HepG2 (cell line): ENCODE data around the gene SBNO2. TPM values are rescaled to one million over a fixed set of nuclear protein-coding genes. Genes with fewer than 3 reads are reported as not detected.

Experiments
- ATAC-seq: fragments of 200-7000 bp; cut with Tn5 transposase; 3 replicates; pipeline ENCODE4 v1.9.1; 2020; ENCODE audit warnings: mild to moderate bottlenecking, moderate library complexity
- BruUV-seq: library from RNA; stranded (reverse); fragments of 400-500 nt; replicated peaks from 2 replicates; lab custom pipeline; 2021; lab: Mats Ljungman, UMichigan
- CTCF ChIA-PET: fragments of 300-600 bp; formaldehyde crosslinking; extraction: SDS; loops from one replicate; lab custom pipeline; 2021; ENCODE audit warnings: low total read pairs, inconsistent platforms, low intra/inter-chr PET ratio; lab: Yijun Ruan, JAX
- POLR2A ChIA-PET: fragments of 350-600 bp; sonication (Branson Sonifier 250); formaldehyde crosslinking; loops from one replicate; lab custom pipeline; 2020; ENCODE audit warnings: antibody characterized with exemption, inconsistent platforms; lab: Yijun Ruan, JAX
- DNase-seq: peaks from one replicate; pipeline ENCODE4 v3.0.0-alpha.2; 2015; ENCODE audit warnings: low spot score
- FAIRE-seq: peaks from 3 replicates; lab custom pipeline; 2011; peaks lifted over from hg19 to GRCh38; lab: Jason Lieb, UNC
- H2AFZ ChIP-seq: one replicate; pipeline ENCODE4 v1.6.1; 2011; ENCODE audit warnings: low read length, inconsistent platforms
- H3K27ac ChIP-seq: fragments of 300-600 bp; 3 replicates; pipeline ENCODE4 v1.8.0; 2011; ENCODE audit warnings: mixed run types, mild to moderate bottlenecking, mixed read lengths, low read length, inconsistent platforms; ENCODE audit not compliant: insufficient read depth; ENCODE audit errors: extremely low read length
- H3K27me3 ChIP-seq, 2 experiments: fragments of 200-600 bp in 1 of 2; 2 replicates in 1 of 2; 3 replicates in 1 of 2; pipeline versions ENCODE4 v1.6.0 to v1.8.0; 2011; ENCODE audit warnings: low read length in 2 of 2, mild to moderate bottlenecking in 2 of 2, moderate library complexity in 2 of 2, inconsistent platforms in 1 of 2; ENCODE audit not compliant: insufficient read depth in 2 of 2, control insufficient read depth in 1 of 2
- H3K36me3 ChIP-seq, 2 experiments: fragments of 200-600 bp in 1 of 2; replicated peaks in 1 of 2; 2 replicates in 1 of 2; 3 replicates in 1 of 2; pipeline versions ENCODE4 v1.5.1 to v1.8.0; 2011; ENCODE audit warnings: low read length in 2 of 2, inconsistent platforms in 1 of 2; ENCODE audit not compliant: insufficient read depth in 2 of 2, control insufficient read depth in 1 of 2
- H3K4me1 ChIP-seq: 2 replicates; pipeline ENCODE4 v1.5.1; 2012; ENCODE audit warnings: low read length, inconsistent platforms; ENCODE audit not compliant: insufficient read depth
- H3K4me2 ChIP-seq: 2 replicates; pipeline ENCODE4 v1.6.0; 2011; ENCODE audit warnings: low read depth, low read length, inconsistent platforms
- H3K4me3 ChIP-seq, 3 experiments: fragments of 200-600 bp in 1 of 3; sonication (generic), shearing (Covaris generic) in 1 of 3; replicated peaks in 1 of 3; 2 replicates each; pipeline ENCODE4 v1.5.1; 2011 to 2016; ENCODE audit warnings: low read length in 3 of 3, inconsistent platforms in 2 of 3, low read depth in 2 of 3, mild to moderate bottlenecking in 2 of 3, control low read depth in 1 of 3, mixed read lengths in 1 of 3; ENCODE audit not compliant: insufficient read depth in 1 of 3
- H3K79me2 ChIP-seq: one replicate; pipeline ENCODE4 v1.6.1; 2011; ENCODE audit warnings: low read length, inconsistent platforms; ENCODE audit not compliant: insufficient read depth
- H3K9ac ChIP-seq: 2 replicates; pipeline ENCODE4 v1.6.0; 2011; ENCODE audit warnings: mild to moderate bottlenecking, low read depth, low read length, inconsistent platforms; ENCODE audit not compliant: insufficient read depth
- H3K9me3 ChIP-seq: 2 replicates; pipeline ENCODE4 v1.5.1; 2012; ENCODE audit warnings: mild to moderate bottlenecking, low read length
- H4K20me1 ChIP-seq: 2 replicates; pipeline ENCODE4 v1.6.0; 2011; ENCODE audit warnings: inconsistent platforms, mild to moderate bottlenecking, low read length, moderate library complexity; ENCODE audit not compliant: insufficient read depth
- DDIT3 ChIP-seq: sonication (generic); formaldehyde crosslinking; IDR thresholded peaks from 2 replicates; pipeline ENCODE4 v1.4.0; 2020; ENCODE audit warnings: mild to moderate bottlenecking, missing genetic modification reagents
- HMG20B ChIP-seq: conservative IDR thresholded peaks from 2 replicates; pipeline ENCODE4 v1.6.1; 2016; ENCODE audit warnings: missing genetic modification reagents, missing compliant biosample characterization
- HNF1A ChIP-seq, 2 experiments: sonication (generic) in 1 of 2; formaldehyde crosslinking in 1 of 2; IDR thresholded peaks; 2 replicates each; pipeline versions ENCODE4 v1.4.0 to v1.6.1; 2016 to 2020; ENCODE audit warnings: borderline replicate concordance in 1 of 2, low read depth in 1 of 2, mild to moderate bottlenecking in 1 of 2, missing genetic modification reagents in 1 of 2
- HOXA5 ChIP-seq: sonication (generic); formaldehyde crosslinking; IDR thresholded peaks from 2 replicates; pipeline ENCODE4 v1.4.0; 2020; ENCODE audit warnings: missing genetic modification reagents
- POLR2A ChIP-seq, 2 experiments: IDR thresholded peaks; 2 replicates each; pipeline ENCODE4 v1.6.1; 2011; ENCODE audit warnings: low read depth in 2 of 2, low read length in 2 of 2, mild to moderate bottlenecking in 1 of 2, moderate library complexity in 1 of 2; ENCODE audit not compliant: insufficient read depth in 1 of 2
- RBM22 ChIP-seq: fragments of 200-400 bp; formaldehyde crosslinking; optimal IDR thresholded peaks from 2 replicates; pipeline ENCODE3; 2017; ENCODE audit warnings: mild to moderate bottlenecking, low read length, moderate library complexity
- SRSF1 ChIP-seq: fragments of 200-400 bp; formaldehyde crosslinking; optimal IDR thresholded peaks from 2 replicates; pipeline ENCODE3; 2017; ENCODE audit warnings: mild to moderate bottlenecking, low read depth, low read length, moderate library complexity
- ZBTB10 ChIP-seq: sonication (generic); formaldehyde crosslinking; IDR thresholded peaks from 2 replicates; pipeline ENCODE4 v1.4.0; 2020; ENCODE audit warnings: missing genetic modification reagents, borderline replicate concordance
- ZC3H13 ChIP-seq: sonication (generic); formaldehyde crosslinking; IDR thresholded peaks from 2 replicates; pipeline ENCODE4 v1.8.1; 2023; ENCODE audit warnings: mild to moderate bottlenecking, missing genetic modification reagents, moderate library complexity
- ZNF205 ChIP-seq: IDR thresholded peaks from 2 replicates; pipeline ENCODE4 v1.6.1; 2018; ENCODE audit warnings: missing biosample characterization, missing genetic modification reagents
- ZNF207 ChIP-seq: fragments of 450-650 bp; IDR thresholded peaks from 2 replicates; pipeline ENCODE4 v1.6.1; 2016; ENCODE audit warnings: antibody characterized with exemption, borderline replicate concordance
- ZNF362 ChIP-seq: sonication (generic); formaldehyde crosslinking; IDR thresholded peaks from 2 replicates; pipeline ENCODE4 v1.4.0; 2020; ENCODE audit warnings: missing genetic modification reagents, mild to moderate bottlenecking, borderline replicate concordance
- WGBS: methylation state at CpG from one replicate; pipeline ENCODE4 v1.1.6; 2017; ENCODE audit warnings: low lambda C conversion rate; 5-methylcytosine and 5-hydroxymethylcytosine counted together
- in situ Hi-C: cut with HindIII; loops from 2 replicates; pipeline ENCODE4 v1.10.0; 2017; ENCODE audit warnings: low pct_unique_long_range_greater_than_20kb; ENCODE audit not compliant: extremely low pct_ligation_motif_present
- intact Hi-C: fragments of 100-400 bp; cut with micrococcal nuclease; formaldehyde crosslinking; loops from one replicate; pipeline ENCODE4 v1.10.0; 2022; ENCODE audit not compliant: unreplicated experiment
- polyA plus RNA-seq, 8 experiments: library from polyadenylated mRNA; depleted of rRNA in 3 of 8; stranded (reverse) in 7 of 8; unstranded in 1 of 8; fragments of >200 nt; fragmentation: Illumina TruSeq in 4 of 8; extraction: Trizol in 4 of 8; gene quantifications; 2 replicates each; pipeline versions ENCODE4 v1.2.1 to v1.2.3, GENCODE V29; 2011 to 2016; ENCODE audit warnings: low read depth in 4 of 8, missing spikeins in 1 of 8, mixed read lengths in 1 of 8; ENCODE audit not compliant: insufficient read depth in 1 of 8
- total RNA-seq, 5 experiments: library from RNA; depleted of rRNA; stranded (reverse); fragments of >200 nt; fragmentation: Illumina TruSeq; extraction: Trizol; gene quantifications; 2 replicates each; pipeline ENCODE4 v1.2.3, GENCODE V29; 2016; ENCODE audit warnings: low read depth in 1 of 5

SBNO2 gene
- total and polyA plus RNA-seq, 2 of the 13 experiments (the other 11 are each of a cell fraction or from before 2014, with no cell fraction given), result 8.6 to 10.4 TPM

GRCh38 chr19:1089891-1090290 is 84.2 kb downstream of the SBNO2 start (continued):
- no peak for TF ChIP-seq HOXA5
- TF ChIP-seq, all 625 proteins: peak for 0

- CTCF ChIA-PET, result no interaction called here
- Histone ChIP-seq H2AFZ (no peak overlapping the region), H3K9ac (no peak overlapping the region), H3K4me1 (peaks cover 14% of the 10 kb centered on the region), H3K36me3 (peaks cover 16 to 40% of the 10 kb centered on the region in 2 experiments), H3K4me3 (no peak overlapping the region), H3K27me3 (no peaks in the 10 kb centered on the region), H3K9me3 (no peaks in the 10 kb centered on the region), H4K20me1 (peaks cover 11% of the 10 kb centered on the region; the same call in 1 of the 2 replicates), H3K27ac (no peak overlapping the region), H3K4me2 (no peak overlapping the region), H3K79me2 (peaks cover 21% of the 10 kb centered on the region)
- ATAC-seq (no peak), FAIRE-seq (no peak), DNase-seq (no peak)
- no TSS peak for BruUV-seq
- POLR2A ChIA-PET, result interaction anchor here (1.6 kb wide), 1 partner anchor 9 kb away, joined by 5 read pairs; no protein-coding TSS in a partner anchor
- in situ Hi-C loops, result no loop called here
- intact Hi-C loops, result no loop called here
- 97% methylated on average over 9 of the region's 32 CpGs for WGBS
- no peak for TF ChIP-seq ZBTB10 (CRISPR knock-in tag)
- no peak for TF ChIP-seq HNF1A (IDR thresholded peaks at IDR 0.05; ENCODE audit: low read depth)
- TF ChIP-seq HNF1A (CRISPR knock-in tag; IDR thresholded peaks at IDR 0.05; ENCODE audit: borderline replicate concordance), result no peak
- no peak for TF ChIP-seq ZNF205 (CRISPR knock-in tag)
- peak; percentile 86 for TF ChIP-seq RBM22
- no peak for TF ChIP-seq SRSF1
- peak in 1 of 2 experiments; percentile 38; a peak in 2 of 4 replicates for TF ChIP-seq POLR2A (IDR thresholded peaks at IDR 0.05; ENCODE audit: insufficient read depth in 1 of 2, low read depth in 2 of 2, low read length in 2 of 2)
- no peak for TF ChIP-seq DDIT3 (CRISPR knock-in tag)
- no peak for TF ChIP-seq ZNF207
- no peak for TF ChIP-seq ZC3H13
- TF ChIP-seq ZNF362, result no peak
- TF ChIP-seq HMG20B (CRISPR knock-in tag), result no peak
Measured at GRCh38 chr19:1089126-1089771, 84.8 kb downstream of the SBNO2 start.
